Femur (tissue), 1 donor: ENCODE measurements around the gene TRAPPC10.
A peak's percentile ranks its signal among the peaks of the same experiment; 100 is the strongest.

Experiments
- DNase-seq: peaks from one replicate; pipeline ENCODE4 v3.0.0-alpha.2; 2017

Gene TRAPPC10

GRCh38 chr21:44067011-44067839 is 55.1 kb downstream of the TRAPPC10 start:
- DNase-seq: no peak

DNA sequence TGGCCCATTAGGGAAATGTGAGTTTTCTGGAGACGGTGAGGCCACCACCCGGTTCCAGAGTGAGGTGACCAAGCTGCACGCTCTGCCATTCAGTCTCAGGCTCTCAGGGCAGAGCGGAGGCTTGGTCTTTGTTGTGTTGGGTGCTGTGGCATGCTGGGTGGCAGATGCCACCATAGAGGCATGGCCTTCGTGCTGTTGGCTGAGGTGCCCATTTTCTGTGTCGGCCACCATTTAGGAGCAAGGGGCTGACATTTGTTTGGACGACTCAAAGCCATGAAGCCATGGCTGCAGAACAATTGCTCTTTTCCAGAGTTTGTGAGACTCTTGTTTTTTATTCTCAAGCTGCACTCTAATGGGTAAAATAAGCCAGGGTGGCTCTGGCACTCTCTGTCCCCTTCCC is 58.3 kb downstream of the TRAPPC10 start:
- no peak for DNase-seq

GRCh38 chr21:44071359-44072104 is 59.4 kb downstream of the TRAPPC10 start:
- no peak for DNase-seq

DNA sequence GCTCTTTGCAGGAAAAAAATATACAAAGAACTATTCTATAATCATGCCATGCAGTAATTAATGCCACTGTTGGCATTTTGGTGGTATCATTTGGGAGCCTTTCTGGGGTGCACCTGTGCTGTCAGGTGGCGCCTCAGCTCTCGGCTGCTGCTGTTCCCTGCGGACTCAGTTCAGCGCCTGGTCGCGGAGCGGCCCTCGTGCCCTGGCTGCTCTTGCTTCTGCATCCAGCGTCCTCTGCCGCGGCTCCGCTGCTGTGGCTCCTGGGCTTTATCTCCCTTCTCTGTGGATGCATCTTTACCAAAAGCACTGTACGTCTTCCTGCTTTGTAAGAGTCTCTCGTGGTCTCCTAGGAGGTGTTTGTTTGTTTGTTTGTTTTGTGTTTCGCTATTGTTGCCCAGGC is 60.0 kb downstream of the TRAPPC10 start:
- no peak for DNase-seq

- no peak for DNase-seq
Measured at GRCh38 chr21:44074315-44074958, 62.3 kb downstream of the TRAPPC10 start.

DNA sequence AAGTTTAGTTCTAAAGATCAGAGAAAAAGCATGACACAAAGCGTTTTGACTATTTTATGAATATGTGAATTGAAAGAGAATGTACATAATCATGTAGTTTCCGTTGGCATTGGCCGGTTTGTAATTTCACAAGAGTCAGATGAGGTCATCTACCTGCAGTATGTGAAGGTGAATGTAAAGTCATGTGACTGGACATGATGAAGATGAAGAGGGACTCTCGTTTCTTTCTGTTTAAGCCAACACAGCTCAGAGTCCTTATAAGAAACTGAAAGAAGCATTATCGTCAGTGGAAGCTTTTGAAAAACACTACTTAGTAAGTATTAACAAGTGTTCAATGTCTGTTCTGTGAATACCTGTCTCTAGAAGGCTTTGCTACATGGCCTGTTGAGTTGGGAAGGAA is 64.2 kb downstream of the TRAPPC10 start:
- no peak for DNase-seq

DNA sequence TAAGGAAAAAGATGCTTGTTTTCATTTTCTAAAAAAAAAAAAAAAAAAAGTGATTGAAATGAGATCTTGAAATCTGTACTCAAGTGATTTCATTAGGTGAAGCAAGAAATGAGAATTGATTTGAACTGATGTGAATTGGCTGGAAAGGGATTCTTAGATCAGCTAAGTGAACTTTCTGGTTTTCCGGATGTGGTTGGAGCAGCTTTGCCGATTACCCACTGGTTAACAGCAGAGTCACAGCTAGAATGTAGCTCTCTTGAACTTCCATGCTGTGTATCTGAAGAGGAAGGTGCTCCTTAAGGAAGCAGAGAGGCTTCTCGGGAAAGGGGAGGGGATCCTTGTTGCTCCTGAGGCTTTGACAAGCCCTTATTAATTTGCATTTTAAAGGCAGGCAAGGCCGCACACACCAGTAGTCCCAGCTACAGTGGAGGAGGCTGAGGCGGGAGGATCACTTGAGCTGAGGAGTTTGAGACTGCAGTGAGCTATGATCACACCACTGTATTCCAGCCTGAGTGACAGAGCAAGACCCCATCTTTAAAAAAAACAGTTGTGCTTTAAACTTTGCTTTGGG is 66.4 kb downstream of the TRAPPC10 start:
- DNase-seq: no peak

DNA sequence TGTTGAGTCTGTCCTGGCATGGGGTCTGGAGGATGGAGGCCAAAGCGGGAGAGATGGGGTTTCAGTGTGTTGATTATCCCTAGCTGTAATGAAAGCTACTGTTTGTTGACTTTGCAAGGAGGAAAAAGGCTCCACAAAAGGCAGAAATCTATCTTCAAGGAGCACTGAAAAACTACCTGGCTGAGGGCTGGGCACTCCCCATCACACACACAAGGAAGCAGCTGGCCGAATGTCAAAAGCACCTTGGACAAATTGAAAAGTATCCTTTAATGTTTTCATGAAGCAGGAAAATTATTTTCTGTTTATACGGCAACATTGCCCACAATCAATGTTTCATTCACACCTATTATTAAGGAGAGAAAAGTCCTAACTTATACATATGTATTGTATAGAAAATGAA is 67.3 kb downstream of the TRAPPC10 start:
- DNase-seq: no peak

- DNase-seq: no peak
Measured at GRCh38 chr21:44079846-44080245, 67.7 kb downstream of the TRAPPC10 start.

DNA sequence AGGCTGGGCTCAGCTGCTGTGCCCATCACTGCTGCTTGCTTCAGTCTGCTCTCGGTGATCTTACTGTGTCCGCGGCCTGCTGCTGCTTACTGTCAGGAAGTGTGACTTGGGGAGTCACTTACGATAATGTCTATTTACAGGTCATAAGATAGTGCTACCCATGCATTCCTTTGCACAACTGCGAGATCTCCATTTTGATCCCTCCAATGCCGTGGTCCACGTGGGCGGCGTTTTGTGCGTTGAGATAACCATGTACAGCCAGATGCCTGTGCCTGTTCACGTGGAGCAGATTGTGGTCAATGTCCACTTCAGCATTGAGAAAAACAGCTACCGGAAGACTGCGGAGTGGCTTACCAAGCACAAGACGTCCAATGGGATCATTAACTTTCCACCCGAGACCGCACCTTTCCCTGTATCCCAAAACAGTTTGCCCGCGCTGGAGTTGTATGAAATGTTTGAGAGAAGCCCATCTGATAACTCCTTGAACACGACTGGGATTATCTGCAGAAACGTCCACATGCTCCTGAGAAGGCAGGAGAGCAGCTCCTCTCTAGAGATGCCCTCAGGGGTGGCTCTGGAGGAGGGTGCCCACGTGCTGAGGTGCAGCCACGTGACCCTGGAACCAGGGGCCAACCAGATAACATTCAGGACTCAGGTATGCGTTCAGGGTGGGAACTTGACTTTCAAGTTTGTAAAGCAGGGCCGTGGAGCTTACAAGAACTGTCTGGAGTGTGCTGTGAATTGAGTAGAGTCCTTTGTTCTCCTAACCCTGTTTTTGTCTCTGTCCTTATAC is 70.7 kb downstream of the TRAPPC10 start:
- no peak for DNase-seq

DNA sequence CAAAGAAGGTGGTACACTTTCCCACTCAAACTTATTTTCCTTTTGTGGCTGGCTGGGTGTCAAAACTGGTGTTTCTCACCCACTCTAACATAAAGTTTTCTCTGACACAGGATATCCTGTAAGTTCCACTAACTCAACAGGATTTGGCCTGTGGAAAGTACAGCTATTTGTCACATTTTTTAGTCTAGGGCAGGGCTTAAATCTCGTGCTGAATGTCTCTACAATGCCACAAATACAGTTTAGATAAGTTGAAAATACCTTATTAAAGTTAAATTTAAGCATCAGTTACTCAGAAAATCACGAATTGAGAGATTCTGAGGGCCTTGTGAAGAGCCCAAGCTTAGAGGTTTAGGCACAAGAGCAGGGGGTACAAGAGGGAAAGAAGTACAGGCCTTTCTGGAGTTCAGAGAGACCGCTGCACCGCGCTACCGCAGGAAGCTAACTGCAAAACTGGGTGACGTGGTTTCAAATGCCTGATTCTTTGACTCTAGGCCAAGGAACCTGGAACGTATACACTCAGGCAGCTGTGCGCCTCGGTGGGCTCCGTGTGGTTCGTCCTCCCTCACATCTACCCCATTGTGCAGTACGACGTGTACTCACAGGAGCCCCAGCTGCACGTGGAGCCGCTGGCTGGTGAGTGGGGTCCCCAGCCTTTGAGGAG is 71.7 kb downstream of the TRAPPC10 start:
- no peak for DNase-seq

GRCh38 chr21:44084496-44085241 is 72.6 kb downstream of the TRAPPC10 start:
- DNase-seq: no peak

DNA sequence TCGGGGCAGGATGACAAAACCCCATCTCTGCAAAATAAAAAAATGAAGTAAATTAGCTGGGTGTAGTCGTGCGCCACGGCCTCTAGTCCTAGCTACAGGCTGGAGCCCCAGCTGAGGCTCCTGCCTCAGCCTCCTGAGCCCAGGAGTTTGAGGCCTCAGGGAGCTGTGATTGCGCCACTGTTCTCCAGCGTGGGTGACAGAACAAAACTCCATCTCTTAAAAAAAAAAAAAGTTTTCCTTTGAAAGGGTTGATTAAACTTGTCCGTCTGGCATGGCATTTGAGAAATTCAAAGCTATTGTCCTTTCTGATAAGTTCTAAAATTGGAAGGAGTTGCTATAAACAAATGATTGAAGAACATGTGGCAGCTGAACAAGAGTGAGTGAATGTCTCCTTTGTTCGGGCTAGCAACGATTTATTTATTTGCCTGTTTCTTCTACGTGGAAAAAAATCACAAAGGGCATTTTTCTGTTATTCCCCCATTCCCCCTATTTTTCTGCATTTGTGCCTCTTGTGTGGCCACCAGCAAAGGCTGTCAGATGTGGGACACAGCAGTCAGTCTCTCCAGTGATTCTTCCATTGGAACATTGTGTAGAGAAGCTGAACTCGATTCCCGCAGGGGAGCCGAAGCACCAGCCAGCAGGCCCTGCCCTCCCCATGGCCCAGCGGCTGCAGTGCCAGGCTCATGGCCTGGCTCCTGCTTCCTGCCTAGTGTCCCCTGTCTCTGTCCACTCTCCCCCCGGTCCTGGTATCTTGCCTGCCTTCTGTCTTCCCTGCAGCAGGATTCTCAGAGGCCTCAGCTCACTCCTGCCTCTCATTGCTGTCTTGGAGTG is 73.6 kb downstream of the TRAPPC10 start:
- DNase-seq: no peak

- DNase-seq: no peak
Measured at GRCh38 chr21:44086636-44087425, 74.7 kb downstream of the TRAPPC10 start.

GRCh38 chr21:44087426-44088400 is 75.6 kb downstream of the TRAPPC10 start:
- DNase-seq: peak; percentile 33

DNA sequence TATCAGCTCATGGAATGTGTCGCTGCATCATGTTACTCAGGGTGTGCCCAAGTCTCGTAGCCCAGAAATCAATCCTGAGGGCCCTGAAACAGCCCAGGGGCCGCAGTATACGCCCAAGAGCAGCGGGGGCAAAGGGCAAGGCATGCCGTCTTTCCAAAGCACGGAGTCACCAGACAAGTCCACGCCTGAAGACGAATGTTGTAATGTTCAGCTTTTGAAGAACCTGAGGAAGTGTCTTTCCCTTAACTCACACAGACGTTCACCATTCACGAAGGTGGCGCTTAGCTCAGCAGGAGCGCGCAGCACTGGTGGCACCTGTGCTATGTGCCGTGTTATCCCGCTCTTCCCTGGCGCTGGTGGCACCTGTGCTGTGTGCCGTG is 76.3 kb downstream of the TRAPPC10 start:
- DNase-seq: no peak

DNA sequence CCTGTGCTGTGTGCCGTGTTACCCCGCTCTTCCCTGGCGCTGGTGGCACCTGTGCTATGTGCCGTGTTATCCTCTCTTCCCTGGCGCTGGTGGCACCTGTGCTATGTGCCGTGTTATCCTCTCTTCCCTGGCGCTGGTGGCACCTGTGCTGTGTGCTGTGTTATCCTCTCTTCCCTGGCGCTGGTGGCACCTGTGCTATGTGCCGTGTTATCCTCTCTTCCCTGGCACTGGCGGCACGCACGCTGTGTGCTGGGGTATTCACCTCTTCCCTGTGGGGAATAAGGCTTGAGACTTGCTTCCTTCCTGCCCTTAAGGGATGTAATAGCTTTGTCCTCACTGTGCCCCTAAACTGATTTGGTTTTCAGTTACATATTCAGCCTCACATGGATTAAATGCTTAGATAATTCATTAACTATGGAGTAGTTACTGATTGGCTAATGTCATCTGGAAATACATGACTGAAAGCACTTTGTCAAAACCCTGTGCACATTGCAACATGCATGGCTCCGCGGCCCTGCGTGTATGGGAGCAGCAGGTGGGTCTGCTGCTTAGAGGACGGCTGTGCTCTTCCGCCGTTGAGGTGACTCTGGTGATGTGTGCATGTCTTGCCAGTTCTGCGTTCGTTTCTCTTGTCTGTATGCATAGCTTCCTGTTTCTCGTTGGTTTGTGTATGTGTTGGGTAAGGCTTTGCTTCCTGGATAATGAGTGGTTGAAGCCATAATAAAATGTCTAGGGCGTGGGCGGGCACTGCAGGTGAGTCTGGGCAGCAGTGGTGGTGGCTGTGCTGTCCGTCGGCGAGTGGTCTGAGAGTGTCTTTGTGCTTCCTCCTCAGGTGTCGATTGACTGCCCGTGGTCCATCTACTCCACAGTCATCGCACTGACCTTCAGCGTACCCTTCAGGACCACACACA is 77.1 kb downstream of the TRAPPC10 start:
- DNase-seq: no peak
